Sigmoid colon (tissue), 7 donors: ENCODE results near the gene SLC8A1. TPM values are rescaled to one million over a fixed set of nuclear protein-coding genes. Genes with fewer than 3 reads are reported as not detected.

Experiments
- DNase-seq: peaks from one replicate; pipeline ENCODE4 v3.0.0-alpha.2; 2019
- H3K27ac ChIP-seq, 4 donors: fragments of 200-600 bp; sonication (generic); one replicate each; pipeline ENCODE4 v1.5.1; 2016 to 2019; ENCODE audit warnings: mild to moderate bottlenecking in 1 of 4
- H3K27me3 ChIP-seq, 3 donors: fragments of 200-600 bp; sonication (generic); one replicate each; pipeline ENCODE4 v1.5.1; 2019; ENCODE audit warnings: mild to moderate bottlenecking in 1 of 3
- H3K36me3 ChIP-seq, 4 donors: fragments of 200-600 bp; sonication (generic); one replicate each; pipeline ENCODE4 v1.5.1; 2016 to 2019
- H3K4me1 ChIP-seq, 4 donors: fragments of 200-600 bp; sonication (generic); one replicate each; pipeline ENCODE4 v1.5.1; 2017 to 2019
- H3K4me3 ChIP-seq, 4 donors: fragments of 200-600 bp; sonication (generic); one replicate each; pipeline ENCODE4 v1.5.1; 2017 to 2019; ENCODE audit warnings: mild to moderate bottlenecking in 2 of 4, moderate library complexity in 1 of 4
- H3K9me3 ChIP-seq, 4 donors: fragments of 200-600 bp in 3 of 4; sonication (generic) in 3 of 4; one replicate each; pipeline versions ENCODE4 v1.5.1 to v1.6.1; 2013 to 2019
- CTCF ChIP-seq, 4 experiments: fragments of 450-650 bp in 3 of 4; fragments of 200-600 bp in 1 of 4; IDR thresholded peaks; one replicate each; pipeline ENCODE4 v1.5.1; 2016 to 2019; ENCODE audit warnings: antibody characterized with exemption in 4 of 4, mild to moderate bottlenecking in 3 of 4, moderate library complexity in 2 of 4
- EP300 ChIP-seq, 4 donors: sonication (generic); formaldehyde crosslinking; IDR thresholded peaks; one replicate each; pipeline ENCODE4 v1.6.1; 2017; ENCODE audit warnings: antibody characterized with exemption in 4 of 4
- POLR2A ChIP-seq, 2 donors: fragments of 450-650 bp; IDR thresholded peaks; one replicate each; pipeline ENCODE4 v1.6.1; 2016; ENCODE audit warnings: antibody characterized with exemption in 2 of 2, mild to moderate bottlenecking in 2 of 2, moderate library complexity in 2 of 2
- POLR2AphosphoS5 ChIP-seq, 4 donors: sonication (generic); formaldehyde crosslinking; IDR thresholded peaks; one replicate each; pipeline ENCODE4 v1.6.1; 2017; ENCODE audit warnings: antibody characterized with exemption in 4 of 4
- WGBS, 2 donors: extraction: QIAGEN DNeasy Blood & Tissue Kit; methylation state at CpG; one replicate each; pipeline ENCODE4 v1.1.7; 2013; 5-methylcytosine and 5-hydroxymethylcytosine counted together
- intact Hi-C: fragments of 100-400 bp; cut with DNase I; formaldehyde crosslinking; loops from one replicate; pipeline ENCODE4 v1.15.1; 2023
- polyA plus RNA-seq, 3 donors: library from polyadenylated mRNA; stranded (reverse); fragments of 200-250 nt; gene quantifications; one replicate each; pipeline ENCODE4 v1.2.3, GENCODE V29; 2013
- total RNA-seq, 4 donors: library from RNA; depleted of rRNA; stranded (reverse); fragments of >200 nt; gene quantifications; one replicate each; pipeline ENCODE4 v1.1.0, GENCODE V29; 2016
- donor health status: healthy with polysubstance abuse.
- donor health status: Bipolar disorder and iron deficiency.
- donor health status: healthy.

Gene SLC8A1
- total and polyA plus RNA-seq, 7 donors = 0.60 to 337 (median 229) TPM

GRCh38 chr2:40113272-40113968 lies 338.5 kb downstream of the SLC8A1 start:
- WGBS, 2 donors = 73 to 77% methylated on average over 4 of the region's 4 CpGs
- intact Hi-C loops = no loop called here
- TF ChIP-seq EP300 (IDR thresholded peaks at IDR 0.05) = no peak
- TF ChIP-seq POLR2AphosphoS5 (IDR thresholded peaks at IDR 0.05) = no peak
- TF ChIP-seq CTCF (IDR thresholded peaks at IDR 0.05) = no peak
- no peak for TF ChIP-seq POLR2A (IDR thresholded peaks at IDR 0.05)
- no peak overlapping the region for H3K4me3 ChIP-seq
- H3K4me1 ChIP-seq = peaks cover 0 to 6% (median 2%) of the 10 kb centered on the region in 4 donors
- peak overlapping the region in 1 of 4 donors; percentile 29 for H3K27ac ChIP-seq
- no peaks in the 10 kb centered on the region for H3K9me3 ChIP-seq
- no peak for DNase-seq
- H3K27me3 ChIP-seq = no peaks in the 10 kb centered on the region
- H3K36me3 ChIP-seq = peaks cover 0 to 14% (median 5%) of the 10 kb centered on the region in 4 donors

- H3K27ac ChIP-seq = no peak overlapping the region
Observed at GRCh38 chr2:40109381-40109780, 342.5 kb downstream of the SLC8A1 start.

GRCh38 chr2:40108851-40109250 lies 343.0 kb downstream of the SLC8A1 start:
- no peak overlapping the region for H3K4me3 ChIP-seq
- DNase-seq = no peak
- H3K27me3 ChIP-seq = no peaks in the 10 kb centered on the region
- 71 to 74% methylated on average over 4 of the region's 4 CpGs for WGBS, 2 donors
- intact Hi-C loops = no loop called here
- H3K4me1 ChIP-seq = peaks cover 0 to 11% (median 4%) of the 10 kb centered on the region in 4 donors
- no peaks in the 10 kb centered on the region for H3K36me3 ChIP-seq
- TF ChIP-seq POLR2A (IDR thresholded peaks at IDR 0.05) = no peak
- no peak for TF ChIP-seq EP300 (IDR thresholded peaks at IDR 0.05)
- no peak for TF ChIP-seq CTCF (IDR thresholded peaks at IDR 0.05)
- TF ChIP-seq POLR2AphosphoS5 (IDR thresholded peaks at IDR 0.05) = no peak
- H3K9me3 ChIP-seq = no peaks in the 10 kb centered on the region
- H3K27ac ChIP-seq = no peak overlapping the region

More at GRCh38 chr2:40109381-40109780, 342.5 kb downstream of the SLC8A1 start:
- no peak overlapping the region for H3K4me3 ChIP-seq
- intact Hi-C loops = no loop called here
- TF ChIP-seq POLR2AphosphoS5 (IDR thresholded peaks at IDR 0.05) (no peak), POLR2A (IDR thresholded peaks at IDR 0.05) (no peak), EP300 (IDR thresholded peaks at IDR 0.05) (no peak), CTCF (IDR thresholded peaks at IDR 0.05) (no peak)
- H3K4me1 ChIP-seq = peaks cover 0 to 6% (median under 1%) of the 10 kb centered on the region in 4 donors
- WGBS, 2 donors = 73 to 87% methylated on average over 4 of the region's 4 CpGs
- H3K27me3 ChIP-seq = no peaks in the 10 kb centered on the region
- no peaks in the 10 kb centered on the region for H3K36me3 ChIP-seq
- DNase-seq = no peak
- no peaks in the 10 kb centered on the region for H3K9me3 ChIP-seq

GRCh38 chr2:40106061-40106460 lies 345.8 kb downstream of the SLC8A1 start:
- H3K4me3 ChIP-seq = no peak overlapping the region
- no peak for DNase-seq
- intact Hi-C loops = no loop called here
- H3K9me3 ChIP-seq = no peaks in the 10 kb centered on the region
- H3K36me3 ChIP-seq = no peaks in the 10 kb centered on the region
- TF ChIP-seq POLR2AphosphoS5 (IDR thresholded peaks at IDR 0.05) = no peak
- TF ChIP-seq EP300 (IDR thresholded peaks at IDR 0.05) = no peak
- no peak for TF ChIP-seq POLR2A (IDR thresholded peaks at IDR 0.05)
- TF ChIP-seq CTCF (IDR thresholded peaks at IDR 0.05) = no peak
- H3K27ac ChIP-seq = no peak overlapping the region
- WGBS, 2 donors = 80 to 86% methylated on average over 2 of the region's 2 CpGs
- H3K4me1 ChIP-seq = peaks cover 0 to 38% (median 23%) of the 10 kb centered on the region in 4 donors
- no peaks in the 10 kb centered on the region for H3K27me3 ChIP-seq
